GM21786 (cell line): Measurements from ENCODE around the gene RNPS1.

Experiments used
- ATAC-seq: cut with Tn5 transposase; IDR thresholded peaks from one replicate; pipeline ENCODE4 v1.9.1; 2021; ENCODE audit not compliant: unreplicated experiment

Gene RNPS1, protein sequence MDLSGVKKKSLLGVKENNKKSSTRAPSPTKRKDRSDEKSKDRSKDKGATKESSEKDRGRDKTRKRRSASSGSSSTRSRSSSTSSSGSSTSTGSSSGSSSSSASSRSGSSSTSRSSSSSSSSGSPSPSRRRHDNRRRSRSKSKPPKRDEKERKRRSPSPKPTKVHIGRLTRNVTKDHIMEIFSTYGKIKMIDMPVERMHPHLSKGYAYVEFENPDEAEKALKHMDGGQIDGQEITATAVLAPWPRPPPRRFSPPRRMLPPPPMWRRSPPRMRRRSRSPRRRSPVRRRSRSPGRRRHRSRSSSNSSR

DNA sequence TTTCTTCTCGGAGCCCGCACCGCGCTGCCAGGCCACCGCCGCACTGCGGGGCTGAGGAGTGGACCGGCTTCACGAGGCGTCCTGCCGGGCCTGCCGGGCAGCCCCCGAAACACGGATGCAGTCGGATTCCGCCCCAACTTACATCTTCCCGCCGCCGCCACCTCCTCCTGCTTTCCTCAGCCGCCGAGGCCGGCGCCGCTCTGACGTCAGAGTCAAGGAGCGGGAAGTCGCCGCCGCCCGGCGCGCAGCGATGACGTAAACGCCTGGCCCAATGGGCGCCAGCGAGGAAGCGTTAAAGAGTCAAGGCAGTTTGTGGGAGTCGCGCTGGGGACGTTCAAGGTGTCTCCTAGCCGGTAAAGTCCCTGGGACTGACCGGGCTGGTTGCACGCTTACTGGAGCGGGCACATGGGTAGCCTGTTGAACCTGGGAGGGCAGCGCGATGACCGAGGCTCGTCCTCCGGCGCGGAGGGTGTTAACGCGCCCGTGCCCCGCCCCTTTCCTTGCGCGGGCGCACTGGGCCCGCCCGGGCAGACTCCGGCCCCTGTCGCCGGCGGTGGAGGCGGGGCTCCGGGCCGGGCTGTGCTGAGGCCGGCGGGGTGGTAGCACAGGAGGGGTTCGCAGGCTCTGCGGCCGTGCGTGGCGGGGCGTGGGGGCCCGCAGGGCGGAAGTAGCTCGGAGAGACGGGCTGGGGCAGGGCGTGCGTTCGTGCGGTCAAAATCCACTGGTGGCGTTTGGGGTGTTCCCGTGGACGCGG, at the start of gene RNPS1:
Gene RNPS1, minus strand, starts transcription at position 214 of the 754 bp plus-strand sequence. CDS start 3,483 bp downstream, outside the sequence.
- peak; percentile 74 for ATAC-seq

DNA sequence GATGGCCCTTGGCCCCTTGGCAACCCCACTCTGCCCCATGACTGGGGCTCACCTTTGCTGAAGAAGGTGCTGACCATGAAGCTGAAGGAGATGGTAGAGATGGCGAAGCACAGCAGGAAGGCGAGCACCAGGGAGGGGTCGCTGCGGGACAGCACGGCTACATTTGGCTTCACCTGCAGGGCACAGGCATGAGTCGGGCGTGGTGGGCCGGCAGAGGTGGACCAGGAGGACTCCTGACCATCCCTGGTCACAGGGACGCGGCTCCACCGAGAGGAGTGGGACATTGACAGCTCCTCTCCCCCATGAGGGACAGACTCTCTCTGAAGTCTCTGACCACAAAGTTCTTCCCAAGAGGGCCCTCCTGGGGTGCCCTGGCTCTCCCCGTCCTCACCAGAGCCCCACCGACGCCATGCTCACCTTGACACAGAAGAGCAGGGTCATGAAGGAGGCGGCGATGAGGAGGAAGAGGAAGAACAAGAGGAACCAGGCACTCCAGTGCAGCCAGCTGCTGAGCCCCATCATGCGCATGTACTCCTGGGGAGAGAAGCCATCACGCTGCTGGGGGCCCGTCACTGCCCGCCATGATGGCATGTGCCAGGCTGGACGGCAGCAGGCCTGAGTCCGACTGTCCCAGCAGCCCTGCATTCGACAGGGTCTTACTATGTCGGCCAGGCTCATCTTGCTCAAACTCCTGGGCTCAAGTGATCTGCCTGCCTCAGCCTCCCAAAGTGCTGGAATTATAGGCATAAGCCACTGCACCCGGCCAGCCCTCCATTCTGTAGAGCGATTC, 49.5 kb upstream of the RNPS1 start:
- no peak for ATAC-seq

DNA sequence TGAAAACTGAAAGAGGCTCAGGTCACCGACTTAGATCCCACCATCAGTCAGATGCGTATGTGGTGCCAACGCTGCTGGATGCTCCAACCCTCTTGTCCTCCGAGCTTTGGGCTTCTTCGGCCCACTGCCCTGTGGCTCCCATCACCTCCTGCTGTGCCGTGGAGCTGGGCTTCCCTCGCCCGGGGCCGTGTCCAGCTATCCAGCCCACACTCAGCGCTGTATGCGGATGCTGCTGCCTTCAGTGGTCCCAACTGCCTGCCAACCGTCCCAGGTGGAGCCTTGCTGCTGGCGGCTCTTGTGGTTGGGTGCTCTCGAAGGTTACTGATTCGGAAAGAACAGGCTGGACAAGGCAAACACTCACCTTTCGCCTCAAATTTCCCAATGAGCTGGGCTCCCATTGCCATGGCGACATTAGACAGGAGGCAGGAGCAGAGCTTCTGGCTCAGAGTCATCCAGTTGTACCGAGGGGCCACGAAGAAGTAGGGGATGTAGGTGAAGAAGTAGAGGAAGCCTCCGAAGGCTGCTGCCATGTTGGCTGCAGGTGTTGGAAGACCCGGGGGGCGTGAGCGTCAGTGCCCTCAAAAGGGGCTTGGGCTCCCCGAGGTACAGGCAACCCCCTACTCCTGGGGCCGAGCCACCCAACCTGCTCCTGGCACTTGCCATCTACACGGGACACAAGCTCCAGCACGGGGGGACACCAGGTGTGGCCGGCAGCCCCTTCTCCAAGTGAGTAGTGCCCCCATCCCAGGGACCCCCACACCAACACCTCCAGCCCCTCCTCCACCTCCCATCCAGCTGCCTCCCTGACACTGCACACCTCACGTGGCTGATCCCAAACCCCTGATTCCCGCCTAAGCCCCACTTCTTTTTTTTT, 40.4 kb upstream of the RNPS1 start:
- no peak for ATAC-seq

DNA sequence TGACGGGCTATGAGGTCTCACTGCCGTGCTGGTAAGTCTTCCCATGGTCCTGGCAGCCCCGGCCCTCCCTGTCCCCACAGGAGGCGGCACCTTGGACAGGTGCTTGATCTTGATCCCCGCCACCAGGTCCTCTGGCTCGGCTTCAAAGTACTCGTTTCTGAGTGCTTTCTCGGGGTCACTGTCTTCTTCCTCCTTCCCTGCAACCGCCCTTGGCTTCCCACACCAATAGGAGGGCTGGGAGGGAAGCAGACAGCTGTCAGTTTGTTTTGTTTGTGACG, 31.9 kb upstream of the RNPS1 start:
- no peak for ATAC-seq

DNA sequence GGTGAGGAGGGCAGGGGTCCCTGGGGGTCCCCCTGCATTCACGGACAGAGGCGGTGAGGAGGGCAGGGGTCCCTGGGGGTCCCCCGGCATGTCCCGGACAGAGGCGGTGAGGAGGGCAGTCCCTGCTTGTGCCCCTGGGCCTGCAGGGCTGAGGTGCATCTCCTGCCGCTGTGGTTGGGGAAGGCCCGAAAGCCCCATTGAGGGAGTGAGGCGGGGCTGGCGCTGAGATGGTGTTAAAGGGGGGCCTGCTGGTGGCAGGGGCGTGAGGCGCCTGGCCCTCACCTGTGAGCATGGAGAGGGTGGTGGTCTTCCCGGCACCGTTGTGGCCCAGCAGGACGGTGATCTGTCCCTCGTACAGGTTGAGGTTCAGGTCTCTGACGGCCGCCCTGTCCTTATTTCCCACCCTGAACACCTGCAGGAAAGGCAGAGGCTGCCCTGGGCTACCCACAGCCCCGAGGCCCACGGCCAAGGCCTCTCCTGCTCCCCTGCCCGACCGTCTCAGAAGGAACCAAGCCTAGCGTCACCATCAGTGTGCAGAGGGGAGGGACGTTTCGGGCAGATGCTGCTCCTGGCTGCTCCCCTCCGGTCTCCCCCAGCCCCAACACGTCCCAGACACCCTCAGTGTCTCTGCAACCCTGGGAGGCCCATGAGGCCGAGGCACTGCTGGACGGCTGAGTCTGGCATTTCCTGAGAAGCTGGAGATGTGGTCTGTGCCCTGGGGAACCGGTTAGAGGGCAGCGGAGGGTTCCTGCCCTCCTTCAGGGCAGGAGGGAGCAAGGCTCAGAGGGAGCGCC, 31.4 kb upstream of the RNPS1 start:
- no peak for ATAC-seq

DNA sequence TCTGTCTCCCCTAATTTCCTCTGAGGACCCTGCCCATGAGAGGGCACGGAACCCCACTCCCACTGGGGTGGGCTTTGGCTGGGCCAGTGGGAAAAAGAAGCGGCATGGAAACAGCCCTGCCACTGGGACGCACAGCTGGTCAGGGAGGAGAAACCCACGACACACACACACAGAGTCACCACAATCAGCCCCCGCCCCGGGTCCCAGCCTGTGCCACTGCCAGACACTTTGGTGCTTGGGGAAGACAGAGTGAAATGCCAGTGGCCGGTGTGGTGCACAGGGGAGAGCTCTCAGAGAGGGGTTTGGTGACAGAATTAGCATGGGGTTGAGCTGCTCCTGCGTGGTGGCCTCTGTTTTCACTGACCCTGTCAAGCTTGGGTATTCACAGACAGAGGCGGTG, 30.7 kb upstream of the RNPS1 start:
- no peak for ATAC-seq

DNA sequence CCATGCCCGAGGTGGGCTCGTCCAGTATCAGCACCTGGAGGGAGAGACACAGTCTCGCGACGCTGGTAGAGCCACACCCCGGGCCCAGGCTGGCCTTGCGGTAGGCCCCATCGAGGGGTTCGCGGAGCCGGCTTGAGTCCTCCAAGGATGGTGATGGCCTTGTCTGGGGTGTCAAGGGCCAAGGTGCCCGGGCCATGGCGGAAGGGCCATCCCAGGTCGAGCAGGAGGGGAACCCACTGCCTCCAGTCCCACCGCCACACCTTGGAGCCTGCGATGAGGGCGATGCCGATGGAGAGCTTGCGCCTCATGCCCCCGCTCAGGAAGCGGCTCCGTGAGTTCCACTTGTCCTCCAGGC, 29.6 kb upstream of the RNPS1 start:
- no peak for ATAC-seq

DNA sequence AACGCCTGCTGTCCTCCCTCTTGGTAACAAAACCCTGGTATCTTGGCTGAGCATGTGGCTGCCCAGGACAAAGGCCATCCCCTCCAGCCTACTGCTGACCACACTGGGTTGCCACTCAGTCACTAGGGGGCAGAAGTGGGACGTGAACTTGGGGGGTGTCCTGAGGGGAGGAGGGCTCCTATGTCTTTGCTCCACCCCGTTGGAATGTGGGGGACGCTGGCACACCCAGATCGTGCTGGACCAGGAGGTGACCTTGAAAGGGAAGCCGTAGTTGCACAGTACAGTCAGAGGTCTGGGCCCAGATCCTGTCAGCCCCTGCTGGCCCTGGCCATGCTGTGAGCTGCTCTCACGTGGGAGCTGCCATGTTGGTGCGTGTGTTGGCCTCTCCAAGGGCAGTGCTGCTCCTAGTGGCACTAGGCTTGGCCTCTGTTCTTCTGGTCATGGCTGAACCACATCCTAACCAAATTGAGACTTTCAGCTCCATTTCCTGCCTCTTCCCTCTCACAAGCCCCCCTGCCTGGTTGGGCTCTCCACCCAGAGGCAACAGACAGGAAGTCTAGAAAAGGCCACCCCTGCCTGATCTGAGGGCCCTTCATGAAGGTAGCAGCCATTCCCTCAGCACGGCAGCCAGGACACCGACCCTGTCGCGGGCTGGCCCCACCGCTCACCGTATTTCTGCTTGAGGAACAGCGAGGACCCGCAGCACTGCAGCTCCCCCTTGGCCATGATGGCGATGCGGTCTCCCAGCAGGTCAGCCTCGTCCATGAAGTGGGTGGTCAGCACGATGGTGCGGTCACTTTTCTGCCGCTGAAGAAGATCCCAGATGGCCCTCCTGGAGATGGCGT, 29.0 kb upstream of the RNPS1 start:
- ATAC-seq: no peak

DNA sequence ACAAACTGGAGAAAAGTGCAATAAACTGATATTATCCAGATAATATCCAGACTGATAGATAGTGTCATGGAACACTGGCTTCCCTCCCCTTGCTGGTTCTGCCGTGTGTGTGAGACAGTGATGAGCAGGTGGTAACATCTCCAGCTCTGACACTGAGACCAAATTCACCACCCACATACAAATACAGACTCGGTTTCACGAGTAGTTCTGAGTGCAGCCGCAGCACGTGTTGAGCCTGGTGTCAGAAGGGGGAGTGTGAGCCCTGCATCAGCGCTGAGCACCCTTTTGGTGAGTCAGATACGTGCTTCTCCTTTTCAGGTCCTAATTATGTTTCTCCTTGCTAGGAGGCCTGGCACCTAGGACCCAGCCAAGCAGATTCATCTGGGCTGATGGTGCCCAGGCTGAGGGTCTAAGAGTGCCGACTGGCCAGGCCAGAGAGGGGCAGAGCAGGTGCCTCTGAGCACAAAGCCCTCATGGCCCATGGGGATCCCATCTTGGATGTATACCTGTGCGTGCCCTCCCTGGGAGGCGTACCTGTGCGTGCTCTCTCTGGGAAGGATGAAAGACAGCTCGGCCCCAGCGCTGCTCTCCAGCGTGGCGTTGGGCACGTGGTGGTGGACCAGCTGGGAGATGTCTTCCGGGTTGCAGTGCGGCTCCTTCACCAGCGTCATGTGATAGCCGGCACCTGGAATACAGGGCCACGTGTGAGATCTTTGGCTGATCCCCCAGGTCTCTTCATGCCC, 27.3 kb upstream of the RNPS1 start:
- ATAC-seq: no peak

DNA sequence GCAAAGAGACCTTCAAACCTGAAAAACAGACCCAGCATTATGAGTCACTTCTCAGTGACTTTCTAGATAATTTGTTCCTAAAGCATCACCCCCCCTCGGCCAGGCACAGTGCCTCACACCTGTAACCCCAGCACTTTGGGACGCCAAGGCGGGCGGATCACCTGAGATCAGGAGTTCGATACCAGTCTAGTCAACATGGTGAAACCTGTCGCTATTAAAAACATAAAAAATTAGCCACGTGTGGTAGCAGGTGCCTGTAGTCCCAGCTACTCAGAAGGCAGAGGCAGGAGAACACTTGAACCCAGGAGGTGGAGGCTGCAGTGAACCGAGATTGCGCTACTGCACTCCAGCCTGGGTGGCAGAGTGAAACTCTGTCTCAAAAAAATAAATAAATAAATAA, 24.3 kb upstream of the RNPS1 start:
- no peak for ATAC-seq

DNA sequence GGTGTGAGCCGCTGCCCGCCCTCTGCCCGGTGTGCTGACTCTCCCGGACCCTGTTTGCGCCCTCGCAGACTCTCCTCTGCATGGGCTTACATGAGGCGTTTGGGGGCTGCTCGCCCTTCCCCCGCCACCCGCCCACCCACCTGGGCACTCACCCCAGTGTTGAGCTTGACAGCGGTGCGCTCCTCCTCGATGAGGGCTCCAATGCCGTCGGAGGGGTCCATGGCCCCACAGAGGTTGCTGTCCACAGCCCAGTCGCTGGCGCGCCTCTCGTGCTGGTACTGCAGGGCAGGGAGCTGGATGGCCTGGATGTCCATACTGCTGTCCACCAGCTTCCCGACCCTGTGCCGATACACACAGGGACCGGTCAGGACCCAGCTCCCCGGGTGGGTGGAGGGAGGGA, 21.4 kb upstream of the RNPS1 start:
- ATAC-seq: no peak

DNA sequence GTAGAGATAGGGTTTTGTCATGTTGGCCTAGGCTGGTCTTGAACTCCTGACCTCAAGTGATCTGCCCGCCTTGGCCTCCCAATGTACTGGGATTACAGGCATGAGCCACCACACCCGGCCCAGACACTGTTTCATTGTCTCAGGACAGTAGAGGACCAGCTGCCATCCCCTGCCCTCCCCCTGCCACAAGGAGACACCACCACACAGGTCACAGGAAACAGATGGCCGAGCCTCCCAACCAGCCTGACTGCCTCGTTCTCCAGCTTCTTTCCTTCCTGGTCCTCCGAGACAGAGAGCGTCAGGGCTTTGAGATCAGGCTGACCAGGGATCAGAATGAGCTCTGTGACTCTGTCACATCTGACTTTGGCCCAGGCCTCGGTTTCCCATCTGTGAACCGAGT, 20.8 kb upstream of the RNPS1 start:
- ATAC-seq: no peak

DNA sequence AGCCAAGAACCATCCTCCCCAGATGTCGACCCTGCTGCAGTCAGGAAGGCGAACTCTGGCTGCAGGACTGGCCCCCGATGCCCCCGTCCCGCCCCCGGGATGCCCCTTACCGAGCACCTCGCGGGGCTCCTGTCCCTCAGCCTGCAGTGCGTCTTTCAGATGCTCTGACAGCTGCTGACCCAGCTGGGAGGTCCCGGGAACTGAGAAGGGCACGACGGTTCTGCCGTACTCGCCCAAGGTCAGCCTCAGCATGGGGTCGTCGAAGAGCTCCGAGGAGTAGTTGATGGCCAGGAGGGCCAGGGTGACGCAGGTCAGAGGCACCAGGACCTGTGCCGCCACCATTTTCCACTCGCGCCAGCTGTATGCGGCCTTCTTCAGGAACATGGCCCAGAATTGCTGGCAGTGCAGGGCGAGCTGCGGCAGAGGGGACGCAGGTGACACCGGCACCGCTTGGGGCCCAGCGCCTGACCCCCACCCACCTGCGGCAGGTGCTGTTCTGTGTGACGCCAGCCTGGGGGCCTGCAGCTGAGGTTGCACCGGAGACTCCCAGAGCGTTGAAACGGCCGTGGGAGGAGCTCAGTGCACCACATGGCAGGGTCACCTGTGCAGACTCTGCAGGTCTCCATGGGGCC, 20.1 kb upstream of the RNPS1 start:
- ATAC-seq: no peak

DNA sequence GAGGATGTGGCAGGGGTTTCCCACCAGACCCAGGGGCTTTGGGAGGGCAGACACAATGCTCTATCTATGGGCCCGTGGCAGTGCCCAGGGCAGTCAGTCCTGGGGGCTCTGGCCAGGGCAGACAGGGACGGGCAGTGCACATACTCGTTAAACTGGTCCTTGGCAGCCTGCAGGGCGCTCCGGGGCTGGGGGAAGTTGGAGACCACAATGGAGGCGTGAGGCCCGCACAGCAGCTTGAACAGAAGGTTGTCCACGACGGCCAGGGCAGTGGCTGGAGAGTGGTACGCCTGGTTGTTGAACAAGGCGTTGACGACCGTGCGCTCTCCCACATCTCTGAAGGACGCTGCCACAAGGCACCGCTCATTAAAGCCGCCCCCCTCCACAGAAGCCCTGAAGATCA, 18.6 kb upstream of the RNPS1 start:
- no peak for ATAC-seq

DNA sequence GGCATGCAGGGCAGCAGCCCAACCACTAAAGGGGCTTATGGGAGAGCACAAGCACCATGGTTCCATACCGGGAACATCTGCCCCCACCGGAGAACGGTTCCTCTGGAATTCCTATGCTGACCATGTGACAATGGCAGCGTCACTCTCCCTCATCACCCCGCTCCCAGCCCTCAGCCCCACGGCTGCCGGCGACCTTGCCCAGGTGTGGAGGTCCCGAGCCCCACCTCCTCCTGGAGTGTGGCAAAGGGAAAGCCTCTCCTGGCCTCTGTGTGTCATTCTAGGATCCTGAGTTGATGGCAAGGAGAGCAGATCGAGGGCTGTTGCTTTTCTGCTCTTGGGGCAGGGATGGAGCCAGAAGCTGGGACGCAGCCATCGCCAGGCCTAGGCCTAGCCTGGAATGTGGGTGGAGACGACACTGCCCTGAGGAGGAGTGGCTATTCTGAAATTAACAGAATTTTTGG, 17.8 kb upstream of the RNPS1 start:
- no peak for ATAC-seq

DNA sequence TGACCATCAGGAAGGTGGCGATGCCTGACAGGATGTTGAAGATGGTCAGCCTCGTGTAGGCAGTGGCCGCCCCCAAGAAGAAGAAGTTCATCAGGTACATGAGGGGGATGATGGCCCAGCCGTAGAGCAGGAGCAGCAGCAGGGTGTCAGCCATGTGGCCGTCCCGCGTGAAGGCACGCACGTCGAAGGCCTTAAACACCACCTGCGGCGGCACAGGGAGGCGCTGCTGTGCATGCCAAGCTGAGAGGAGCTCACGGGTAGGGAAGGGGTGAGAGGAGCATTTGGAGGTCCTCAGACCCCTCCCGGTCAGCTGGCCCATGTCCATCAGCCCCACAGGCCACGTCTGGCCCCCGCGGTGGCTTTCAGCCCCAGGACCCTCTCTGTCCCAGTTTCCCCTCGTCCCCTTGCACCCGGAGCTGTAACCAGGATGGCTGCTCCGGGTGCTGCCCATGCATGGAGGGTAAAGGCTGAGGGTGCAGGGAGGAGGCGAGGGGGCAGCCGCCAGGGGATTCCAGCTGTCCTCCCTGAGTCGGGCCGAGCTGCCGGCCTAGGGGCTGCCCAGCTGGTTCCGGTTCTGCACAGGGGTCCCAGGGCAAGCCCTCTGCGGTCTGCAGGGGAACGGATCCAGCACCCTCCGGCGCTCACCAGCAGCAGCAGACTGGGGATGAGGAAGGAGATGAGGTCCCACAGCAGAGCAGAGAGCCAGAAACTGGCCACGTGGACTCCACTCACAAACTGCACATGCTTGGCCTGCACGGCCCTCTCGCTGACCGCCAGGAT, 17.1 kb upstream of the RNPS1 start:
- ATAC-seq: no peak

DNA sequence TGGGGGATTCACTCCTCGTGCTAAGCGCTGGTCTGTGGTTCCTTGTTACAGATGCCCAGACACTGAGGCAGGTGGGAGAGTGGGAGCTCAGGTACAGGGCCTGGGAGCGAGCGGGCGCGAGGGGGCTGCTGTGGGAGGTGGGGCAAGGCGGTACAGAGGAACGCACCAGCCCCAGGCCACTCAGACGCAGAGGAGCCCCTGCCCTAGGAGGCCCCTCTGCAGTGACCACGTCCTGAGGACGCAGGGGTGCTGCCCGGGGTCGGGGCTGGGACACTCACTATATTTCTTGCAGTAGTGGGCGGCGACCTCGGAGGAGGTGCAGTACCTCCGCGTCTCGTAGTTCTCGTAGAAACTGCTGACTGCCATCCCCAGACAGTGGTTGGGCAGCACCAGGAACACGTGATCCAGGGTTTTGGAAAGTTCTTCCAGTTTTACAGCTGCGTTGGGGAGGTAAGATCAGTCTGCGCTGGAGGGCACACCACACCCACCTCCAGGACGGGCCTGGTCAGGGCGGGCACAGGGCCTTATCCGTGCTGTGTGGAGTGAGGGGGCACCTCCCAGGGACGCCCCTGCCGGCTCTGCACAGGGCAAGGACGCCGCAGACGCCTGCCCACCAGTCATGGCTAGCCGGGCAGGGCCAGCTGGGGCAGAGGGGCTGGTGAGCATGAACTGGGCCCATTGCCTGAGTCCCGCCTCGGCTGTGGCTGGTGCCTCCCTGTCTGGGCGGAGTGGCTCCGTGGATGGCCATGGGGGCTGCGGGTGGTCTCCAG, 16.3 kb upstream of the RNPS1 start:
- ATAC-seq: no peak
